Renal cortical epithelial cell (primary cell): ENCODE results near the gene RIC8A. TPM values are rescaled to one million over a fixed set of nuclear protein-coding genes. Genes with fewer than 3 reads are reported as not detected.
"Not testable (repeated sequence)": the region's sequence is repeated elsewhere in the genome, so short reads cannot be mapped to it uniquely, and the experiment has no call there.

Source experiments
- DNase-seq: peaks from one replicate; pipeline ENCODE4 v3.0.0-alpha.2; 2011; ENCODE audit warnings: low read depth
- total RNA-seq: library from RNA; depleted of rRNA; stranded (reverse); fragments of >200 nt; gene quantifications from 2 replicates; pipeline ENCODE4 v1.2.3, GENCODE V29; 2014

Gene RIC8A
- 144 and 162 TPM in 2 replicates for total RNA-seq

- DNase-seq, result peak; percentile 96
These were observed at the start of gene RIC8A, which contains the start of gene BET1L for GRCh38 chr11:207208-207862. RIC8A (plus strand) TSS chr11:207708; CDS start chr11:208855, 1,147 bp downstream. BET1L (minus strand) TSS chr11:207399; CDS start chr11:207321, 78 bp downstream.

- DNase-seq, result not testable (repeated sequence)
These were observed 27.3 kb upstream of the RIC8A start for GRCh38 chr11:180242-180641.

GRCh38 chr11:189200-189783, 18.2 kb upstream of the RIC8A start:
- DNase-seq, result not testable (repeated sequence)

GRCh38 chr11:189843-190311, 17.6 kb upstream of the RIC8A start:
- DNase-seq, result not testable (repeated sequence)

GRCh38 chr11:190546-190945, 17.0 kb upstream of the RIC8A start:
- not testable (repeated sequence) for DNase-seq

GRCh38 chr11:191490-192478, 15.7 kb upstream of the RIC8A start:
- DNase-seq, result not testable (repeated sequence)

GRCh38 chr11:192674-193128, 14.8 kb upstream of the RIC8A start, which contains the start of gene SCGB1C1:
SCGB1C1 (plus strand) TSS chr11:193078; CDS start chr11:193100, 22 bp downstream.
- DNase-seq, result not testable (repeated sequence)

GRCh38 chr11:193481-193880, 14.0 kb upstream of the RIC8A start:
- not testable (repeated sequence) for DNase-seq

- DNase-seq, result no peak
These were observed 10.4 kb upstream of the RIC8A start for GRCh38 chr11:196786-197731.

GRCh38 chr11:197741-198235, 9.7 kb upstream of the RIC8A start:
- DNase-seq, result no peak

- no peak for DNase-seq
These were observed 9.2 kb upstream of the RIC8A start for GRCh38 chr11:198236-198806.

- no peak for DNase-seq
These were observed 8.4 kb upstream of the RIC8A start for GRCh38 chr11:199004-199581.

GRCh38 chr11:199782-200181, 7.7 kb upstream of the RIC8A start:
- no peak for DNase-seq

- DNase-seq, result no peak
These were observed 7.1 kb upstream of the RIC8A start for GRCh38 chr11:200224-201003.

GRCh38 chr11:201966-202365, 5.5 kb upstream of the RIC8A start:
- no peak for DNase-seq

GRCh38 chr11:202490-202889, 5.0 kb upstream of the RIC8A start:
- no peak for DNase-seq

- DNase-seq, result no peak
These were observed 4.2 kb upstream of the RIC8A start for GRCh38 chr11:203056-203944.
